Left forelimb (tissue), 1 donor: Measurements from ENCODE around the gene SLC22A15.

ENCODE experiments used
- DNase-seq: peaks from one replicate; pipeline ENCODE4 v3.0.0-alpha.2; 2018; ENCODE audit warnings: low spot score

SLC22A15 gene

DNA sequence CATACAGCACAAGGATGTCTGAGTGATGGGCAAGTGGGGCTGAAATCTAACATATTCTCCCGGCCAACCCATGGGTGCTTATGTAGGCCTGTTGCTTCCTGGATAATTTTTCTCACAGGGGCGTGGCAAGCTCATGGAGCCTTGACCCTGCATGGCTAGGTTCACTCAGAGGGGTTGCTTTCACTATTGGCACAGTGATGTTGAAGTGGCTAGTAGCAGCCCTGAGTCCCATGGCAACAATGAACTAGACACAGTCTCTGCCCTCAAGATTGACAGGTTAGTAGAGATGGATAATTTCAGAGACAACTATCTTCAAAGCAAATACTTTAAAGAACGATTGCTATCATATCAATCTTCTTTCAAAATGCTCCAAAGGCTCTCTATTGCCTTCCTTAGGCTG lies 128.4 kb downstream of the SLC22A15 start:
- DNase-seq = no peak

DNA sequence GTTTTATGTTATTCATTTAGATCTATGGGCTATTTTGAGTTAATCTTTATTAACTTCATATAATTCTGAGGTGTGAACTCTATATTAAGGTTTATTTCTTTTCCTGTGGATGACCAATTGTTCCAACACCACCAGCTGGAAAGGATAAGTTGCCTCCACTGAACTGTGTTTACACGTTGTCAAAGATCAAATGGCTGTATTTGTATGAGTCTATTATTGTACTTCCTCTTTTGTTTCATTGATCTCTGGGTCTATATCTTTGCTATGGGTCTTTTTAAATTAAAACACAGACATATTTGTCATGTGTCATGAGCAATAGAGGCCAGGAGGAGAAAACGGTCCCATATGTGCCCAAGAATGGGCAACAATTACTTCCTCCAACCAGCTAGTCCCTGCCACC lies 129.7 kb downstream of the SLC22A15 start:
- DNase-seq = no peak

DNA sequence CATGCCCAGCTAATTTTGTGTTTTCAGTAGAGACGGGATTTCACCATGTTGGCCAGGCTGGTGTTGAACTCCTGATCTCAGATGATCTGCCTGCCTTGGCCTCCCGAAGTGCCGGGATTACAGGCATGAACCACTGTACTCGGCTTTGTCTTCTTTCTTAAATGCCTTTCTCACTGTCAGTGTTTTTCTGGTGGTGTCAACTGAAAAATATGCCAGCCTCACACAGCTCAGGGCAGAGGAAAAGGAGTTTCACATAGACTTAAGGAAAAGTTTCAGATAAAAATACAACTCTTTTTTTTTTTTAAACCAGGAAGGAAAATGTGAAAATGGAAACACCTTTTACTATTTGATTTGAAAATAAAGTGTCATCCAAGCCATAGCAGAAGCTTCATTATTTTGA lies 130.3 kb downstream of the SLC22A15 start:
- DNase-seq = no peak

DNA sequence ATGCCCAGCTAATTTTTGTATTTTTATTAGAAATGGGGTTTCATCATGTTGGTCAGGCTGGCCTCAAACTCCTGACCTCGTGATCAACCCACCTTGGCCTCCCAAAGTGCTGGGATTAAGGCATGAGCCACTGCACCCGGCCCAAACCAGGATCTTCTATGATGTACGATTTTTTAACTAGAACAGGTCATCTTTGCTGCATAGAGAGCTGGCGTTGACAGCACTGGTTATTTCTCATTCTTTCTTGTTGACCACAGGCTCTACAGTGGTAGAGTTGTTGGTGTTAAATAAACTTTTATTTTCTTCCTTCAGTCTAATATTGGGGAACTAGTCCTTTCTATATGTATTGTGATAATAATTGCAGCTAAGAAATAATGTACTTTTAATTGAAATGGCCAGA lies 131.1 kb downstream of the SLC22A15 start:
- DNase-seq = no peak

DNA sequence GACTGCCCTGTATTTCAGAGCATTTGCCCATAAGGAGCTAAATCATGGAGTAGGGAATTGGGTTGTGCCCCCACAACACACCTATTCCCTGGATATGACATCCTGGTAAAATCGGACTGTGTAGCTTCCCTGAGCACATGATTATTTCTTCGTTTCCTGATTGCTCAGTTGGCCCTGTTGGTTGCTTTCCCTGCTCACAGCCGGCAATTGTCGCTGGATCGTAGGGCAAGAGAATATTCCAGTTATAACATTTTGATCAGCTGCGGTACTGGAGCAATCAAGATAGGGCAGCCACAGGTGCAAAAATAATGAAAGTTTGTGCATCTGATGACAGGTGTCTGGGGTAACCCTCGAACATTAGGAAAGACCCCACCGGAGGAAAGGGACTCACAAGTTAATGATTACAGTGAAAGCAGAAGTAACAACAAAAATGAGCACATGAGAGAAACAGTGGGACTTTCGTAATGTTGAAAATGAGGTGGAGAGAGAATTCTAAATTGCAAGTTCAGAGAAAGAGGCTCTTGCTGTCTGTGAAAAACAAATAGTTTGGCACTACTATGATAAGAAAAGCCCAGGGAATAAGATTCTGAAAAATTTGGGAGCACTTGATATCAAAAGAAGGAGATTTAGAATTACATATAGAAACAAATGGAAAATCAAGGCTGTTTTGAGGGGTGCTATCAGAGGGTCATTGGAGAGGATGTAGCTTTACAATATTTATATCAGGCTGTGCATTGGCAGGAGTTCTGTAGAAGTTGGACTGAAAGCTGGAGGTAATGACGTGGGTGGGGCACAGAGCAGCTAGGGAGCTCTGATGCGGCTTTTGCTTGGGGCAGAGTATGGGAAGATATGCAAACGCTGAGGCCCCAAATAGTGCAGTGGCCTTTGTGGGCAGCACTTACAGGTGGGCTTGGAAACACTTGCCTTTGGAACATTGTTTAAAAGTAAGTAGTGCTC lies 134.5 kb downstream of the SLC22A15 start, which contains the start of gene MAB21L3:
Gene MAB21L3 (plus strand): TSS at position 833 of the 957 bp plus-strand sequence. CDS start 1,217 bp downstream, outside the sequence.
- DNase-seq = no peak

DNA sequence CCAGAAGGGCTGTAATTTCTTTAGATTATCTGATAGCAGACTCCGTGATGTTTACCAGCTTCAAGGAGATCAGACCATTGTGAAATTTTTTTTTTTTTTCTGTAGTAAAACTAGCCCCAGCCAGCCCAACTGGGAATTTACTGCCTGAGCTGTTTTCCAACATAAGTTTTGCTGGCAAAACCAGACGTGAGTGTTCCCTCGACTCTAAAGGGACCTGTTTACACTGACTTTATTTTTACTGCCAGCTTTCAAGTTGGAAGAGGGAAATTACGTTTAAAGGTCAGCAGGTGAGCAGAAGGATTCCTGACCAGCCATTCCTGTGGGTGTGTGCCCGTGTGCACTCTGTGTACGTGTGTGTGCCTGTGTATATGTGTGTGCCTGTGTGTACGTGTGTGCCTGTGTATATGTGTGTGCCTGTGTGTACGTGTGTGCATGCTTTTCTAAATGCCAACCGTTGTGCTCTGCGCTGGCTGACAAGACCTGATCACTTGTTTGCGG lies 135.3 kb downstream of the SLC22A15 start:
- DNase-seq = no peak

DNA sequence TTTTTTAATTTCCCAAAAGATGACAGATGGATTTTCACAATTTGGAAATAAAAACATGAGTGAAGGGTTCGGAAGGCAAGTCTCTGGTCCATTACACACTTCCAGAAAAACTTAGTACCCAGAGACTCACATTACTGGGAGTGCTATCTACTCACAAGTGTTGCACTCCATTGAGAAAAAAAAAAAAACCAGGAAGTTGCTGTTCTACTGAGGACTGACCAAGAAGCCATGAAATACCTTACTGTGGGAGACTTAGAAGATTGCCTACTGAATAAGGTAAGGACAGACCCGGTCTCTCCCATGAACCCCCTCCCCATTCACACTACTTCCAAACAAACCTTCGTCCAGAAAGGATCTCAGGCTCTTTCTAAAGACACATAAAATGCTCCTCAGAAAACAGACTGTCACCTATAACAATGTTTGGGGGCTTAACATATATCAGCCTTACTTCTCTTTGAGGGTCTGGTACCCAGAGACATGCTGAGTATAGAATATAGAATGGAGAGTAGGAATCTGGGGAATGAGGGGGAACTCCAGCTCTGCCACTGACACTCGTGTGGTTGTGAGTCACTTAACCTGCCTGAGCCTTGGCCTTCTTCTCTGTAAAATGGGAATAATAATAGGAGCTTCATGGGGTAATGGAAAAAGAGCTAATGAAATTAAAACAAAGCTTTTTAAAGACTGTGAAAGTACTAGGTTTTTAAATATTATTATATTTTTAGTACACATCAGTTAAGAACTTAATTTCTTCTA lies 136.3 kb downstream of the SLC22A15 start:
- DNase-seq = no peak

DNA sequence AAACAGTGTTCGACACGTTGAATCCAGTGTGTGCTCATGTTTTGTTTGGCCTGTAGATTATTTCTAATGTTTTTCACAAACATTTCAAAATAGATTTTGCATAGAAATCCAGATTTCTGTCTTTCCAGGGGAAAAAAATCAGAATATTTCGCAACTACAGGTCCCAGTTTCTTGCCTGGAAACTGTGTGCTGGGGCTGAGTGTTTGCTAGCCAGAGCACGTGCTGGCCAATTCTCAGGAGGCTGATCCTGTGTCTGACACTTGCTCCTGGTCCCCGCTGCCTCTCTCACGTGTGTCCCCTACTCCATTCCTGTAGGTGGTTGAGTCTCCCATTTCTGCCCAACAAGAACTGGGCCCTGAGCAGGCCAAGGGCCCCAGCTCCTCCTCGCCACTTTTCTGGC lies 137.3 kb downstream of the SLC22A15 start:
- no peak for DNase-seq

DNA sequence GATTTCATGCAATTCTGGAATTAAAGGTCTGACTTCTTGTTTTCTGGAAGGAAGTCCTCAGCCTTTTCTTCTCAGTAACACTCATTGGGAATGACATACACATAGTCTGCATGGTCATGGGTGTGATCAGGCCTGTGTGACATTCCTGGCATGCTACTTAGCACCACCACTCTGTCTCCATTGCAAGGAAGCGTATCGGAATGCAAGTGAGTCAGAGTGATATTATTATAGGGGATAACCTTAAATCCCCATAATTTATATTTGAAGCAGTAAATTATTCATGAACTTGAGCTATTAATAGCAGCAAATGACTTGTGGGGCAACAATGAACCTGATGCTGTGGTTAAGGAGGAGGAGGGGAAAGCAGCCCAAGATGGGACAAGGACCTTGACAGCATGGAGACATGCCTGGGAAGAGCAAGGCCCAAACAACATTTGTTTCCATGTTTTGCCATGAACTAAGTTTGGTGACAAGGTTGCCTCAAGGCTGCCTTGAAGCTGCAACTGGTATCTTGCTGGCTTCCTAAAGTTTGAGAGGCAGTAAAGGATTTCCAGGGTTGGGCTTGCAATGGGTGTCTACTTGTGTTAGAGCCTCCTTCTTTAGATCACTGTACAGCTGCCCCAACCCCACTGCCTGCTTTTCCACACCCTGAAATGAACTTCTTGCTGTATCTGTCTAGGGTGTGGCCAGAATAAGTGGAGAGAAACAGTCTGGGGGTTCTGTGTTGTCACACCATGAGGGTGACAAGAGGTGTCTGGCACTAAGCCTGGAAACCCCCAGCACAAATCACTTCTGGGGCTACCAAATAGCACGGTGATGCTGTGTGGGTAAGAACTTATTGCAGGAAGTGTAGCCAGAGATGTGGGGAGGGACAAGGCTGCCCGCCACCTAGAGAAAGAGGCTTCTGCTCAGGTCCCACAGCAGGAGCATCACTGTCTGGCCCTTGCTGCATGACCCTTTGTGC lies 139.4 kb downstream of the SLC22A15 start:
- no peak for DNase-seq

DNA sequence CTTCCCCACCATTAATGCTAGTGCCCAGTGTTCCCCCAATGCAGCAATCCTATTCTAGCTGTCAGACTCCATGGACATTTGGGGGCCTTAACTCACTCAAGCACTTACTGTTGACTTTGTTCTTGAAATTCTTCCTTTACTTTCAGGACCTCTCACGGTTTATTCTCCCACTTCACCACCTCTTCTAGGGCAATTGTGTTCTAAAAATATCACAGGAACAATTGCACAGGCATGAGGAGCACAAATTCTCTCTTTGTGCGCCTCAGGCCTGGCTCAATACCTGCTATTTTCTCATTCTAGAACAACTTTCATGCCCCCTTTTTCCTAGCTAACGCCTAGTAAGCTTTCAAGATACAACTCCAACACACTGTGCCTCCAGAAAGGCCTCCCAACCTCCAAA lies 142.2 kb downstream of the SLC22A15 start:
- no peak for DNase-seq
